ENCODE results near the gene PIGZ. TPM values are rescaled to one million over a fixed set of nuclear protein-coding genes. Genes with fewer than 3 reads are reported as not detected.
"Not testable (repeated sequence)": the region's sequence is repeated elsewhere in the genome, so short reads cannot be mapped to it uniquely, and the experiment has no call there.

Gene PIGZ
- total RNA-seq, 2 experiments from 2014 or later, result 0.65 to 0.71 TPM

DNA sequence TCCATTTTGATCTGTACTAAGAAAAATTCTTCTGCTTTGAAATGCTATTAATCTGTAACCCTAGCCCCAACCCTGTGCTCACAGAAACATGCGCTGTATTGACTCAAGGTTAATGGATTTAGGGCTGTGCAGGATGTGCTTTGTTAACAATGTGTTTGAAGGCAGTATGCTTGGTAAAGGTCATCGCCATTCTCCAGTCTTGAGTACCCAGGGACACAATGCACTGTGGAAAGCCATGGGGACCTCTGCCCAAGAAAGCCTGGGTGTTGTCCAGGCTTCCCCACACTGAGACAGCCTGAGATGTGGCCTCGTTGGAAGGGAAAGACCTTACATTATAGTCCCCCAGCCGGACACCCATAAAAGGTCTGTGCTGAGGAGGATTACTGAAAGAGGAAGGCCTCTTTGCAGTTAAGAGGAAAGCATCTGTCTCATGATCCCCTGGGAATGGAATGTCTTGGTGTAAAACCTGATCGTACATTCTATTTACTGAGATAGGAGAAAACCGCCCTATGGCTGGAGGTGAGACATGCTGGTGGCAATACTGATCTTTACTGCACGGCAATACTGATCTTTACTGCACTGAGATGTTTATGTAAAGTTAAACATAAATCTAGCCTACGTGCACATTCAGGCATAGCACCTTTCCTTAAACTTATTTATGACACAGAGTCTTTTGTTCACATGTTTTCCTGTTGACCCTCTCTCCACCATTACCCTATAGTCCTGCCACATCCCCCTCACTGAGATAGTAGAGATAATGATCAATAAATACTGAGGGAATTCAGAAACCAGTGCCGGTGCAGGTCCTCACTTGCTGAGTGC is 6.3 kb downstream of the PIGZ start:
- no peaks in the 10 kb centered on the region for H3K36me3 Mint-ChIP-seq
- no peak overlapping the region for H3K4me3 Mint-ChIP-seq
- H3K27ac Mint-ChIP-seq, result no peak overlapping the region
- POLR2A ChIA-PET, result no interaction called here
- CTCF ChIA-PET, result no interaction called here
- H3K27me3 Mint-ChIP-seq, result no peaks in the 10 kb centered on the region
- intact Hi-C loops (cut with micrococcal nuclease), result no loop called here
- no peak for DNase-seq
- peaks cover 6% of the 10 kb centered on the region for H3K9me3 Mint-ChIP-seq
- H3K4me1 Mint-ChIP-seq (ENCODE audit: low read depth), result no peaks in the 10 kb centered on the region

DNA sequence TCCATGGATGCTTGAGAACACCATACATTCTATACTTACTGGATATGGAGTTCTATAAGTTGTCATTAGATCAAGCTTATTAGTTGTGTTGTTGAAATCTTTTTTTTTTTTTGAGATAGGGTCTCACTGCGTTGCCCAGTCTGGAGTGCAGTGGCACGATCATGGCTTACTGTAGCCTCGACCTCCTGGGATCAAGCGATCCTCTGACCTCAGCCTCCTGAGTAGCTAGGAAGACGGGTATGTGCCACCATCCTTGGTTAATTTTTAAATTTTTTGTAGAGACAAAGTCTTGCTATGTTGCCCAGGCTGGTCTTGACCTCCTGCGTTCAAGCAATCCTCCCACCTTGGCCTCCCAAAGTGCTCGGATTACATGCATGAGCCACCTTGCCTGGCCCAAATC is 13.8 kb downstream of the PIGZ start:
- intact Hi-C loops (cut with micrococcal nuclease), result no loop called here
- no peak overlapping the region for H3K4me3 Mint-ChIP-seq
- no peaks in the 10 kb centered on the region for H3K36me3 Mint-ChIP-seq
- no peak overlapping the region for H3K27ac Mint-ChIP-seq
- H3K27me3 Mint-ChIP-seq, result no peaks in the 10 kb centered on the region
- H3K9me3 Mint-ChIP-seq, result no peaks in the 10 kb centered on the region
- DNase-seq, result no peak
- POLR2A ChIA-PET, result no interaction called here
- CTCF ChIA-PET, result interaction anchor here (1.0 kb wide), 2 partner anchors 12 to 117 kb away, joined by 3 read pairs; partner anchors contain the start of gene NCBP2
- H3K4me1 Mint-ChIP-seq (ENCODE audit: low read depth), result no peaks in the 10 kb centered on the region

DNA sequence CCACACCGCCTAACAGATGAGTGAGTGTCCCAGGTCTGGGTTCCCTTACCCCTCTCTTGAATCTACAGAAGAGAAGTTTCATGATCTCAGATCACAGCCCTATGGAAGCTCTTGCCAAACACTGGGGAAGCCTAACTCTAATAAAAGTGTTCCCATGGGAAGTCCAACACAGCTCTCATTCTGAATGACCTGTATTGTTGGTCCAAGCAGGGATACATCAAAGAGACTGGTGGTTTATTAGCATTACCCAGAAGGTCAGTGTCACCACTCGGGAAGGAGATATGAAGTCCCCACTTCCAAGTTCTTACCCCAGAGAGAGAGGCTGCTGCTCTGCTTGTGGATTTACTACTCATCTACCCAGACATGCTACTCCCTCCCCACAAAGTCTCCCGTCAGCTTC is 17.3 kb downstream of the PIGZ start:
- ChIA-PET CTCF (interaction anchor here (0.6 to 1.5 kb wide), 3 partner anchors 9 to 42 kb away, joined by 3 read pairs; partner anchors contain the start of gene NCBP2), POLR2A (no interaction called here)
- intact Hi-C loops (cut with micrococcal nuclease), result no loop called here

DNA sequence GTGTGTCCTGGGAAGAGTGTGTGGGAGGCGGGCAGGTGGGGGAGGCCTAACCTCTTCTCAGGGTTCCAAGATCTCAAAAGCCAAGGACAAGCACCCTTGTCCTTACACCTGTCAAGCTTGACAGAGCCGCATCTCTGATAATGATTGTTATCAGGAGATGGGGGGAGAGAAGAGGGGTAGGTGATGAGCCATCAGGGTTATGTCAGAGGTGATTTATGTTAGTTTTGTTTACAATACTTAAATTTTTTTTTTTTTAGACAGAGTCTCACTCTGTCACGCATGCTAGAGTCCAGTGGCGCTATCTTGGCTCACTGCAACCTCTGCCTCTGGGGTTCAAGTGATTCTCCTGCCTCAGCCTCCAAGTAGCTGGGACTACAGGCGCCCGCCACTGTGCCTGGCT is 18.9 kb downstream of the PIGZ start:
- H3K27ac Mint-ChIP-seq, result no peak overlapping the region
- no peaks in the 10 kb centered on the region for H3K9me3 Mint-ChIP-seq
- no peaks in the 10 kb centered on the region for H3K27me3 Mint-ChIP-seq
- intact Hi-C loops (cut with micrococcal nuclease), result loop anchor here (10.0 kb wide), 3 partner anchors 345 to 1045 kb away; partner anchors contain the start of gene TNK2
- ChIA-PET POLR2A (no interaction called here), CTCF (no interaction called here)
- no peak for DNase-seq
- peaks cover 3% of the 10 kb centered on the region for H3K36me3 Mint-ChIP-seq
- H3K4me3 Mint-ChIP-seq, result no peak overlapping the region
- H3K4me1 Mint-ChIP-seq (ENCODE audit: low read depth), result peaks cover 3% of the 10 kb centered on the region

More for the DNA sequence above, 17.3 kb downstream of the PIGZ start:
- Mint-ChIP-seq H3K36me3 (no peaks in the 10 kb centered on the region), H3K27me3 (no peaks in the 10 kb centered on the region), H3K9me3 (no peaks in the 10 kb centered on the region), H3K4me3 (no peak overlapping the region), H3K4me1 (ENCODE audit: low read depth) (no peaks in the 10 kb centered on the region), H3K27ac (no peak overlapping the region)
- DNase-seq, result no peak

DNA sequence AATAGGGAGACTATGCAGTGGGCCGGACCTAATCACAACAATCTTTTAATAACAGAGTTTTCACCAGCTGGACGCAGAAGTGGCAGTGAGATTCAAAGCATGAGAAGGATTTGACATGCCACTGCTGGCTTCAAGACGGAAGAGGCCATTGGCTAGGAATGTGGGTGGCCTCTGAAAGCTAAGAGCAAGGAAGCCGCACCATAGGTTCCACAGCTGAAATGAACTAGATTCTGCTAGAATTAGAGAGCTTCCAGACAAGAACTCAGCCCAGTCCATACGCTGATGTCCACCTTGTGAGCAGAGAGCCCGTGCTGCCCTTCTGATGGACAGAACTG is 19.4 kb downstream of the PIGZ start:
- peaks cover 3% of the 10 kb centered on the region for H3K36me3 Mint-ChIP-seq
- no peak for DNase-seq
- intact Hi-C loops (cut with micrococcal nuclease), result loop anchor here (10.0 kb wide), 3 partner anchors 344 to 1044 kb away; partner anchors contain the start of gene TNK2
- H3K27me3 Mint-ChIP-seq, result no peaks in the 10 kb centered on the region
- no peaks in the 10 kb centered on the region for H3K9me3 Mint-ChIP-seq
- peaks cover 8% of the 10 kb centered on the region for H3K4me1 Mint-ChIP-seq (ENCODE audit: low read depth)
- CTCF ChIA-PET, result no interaction called here
- no peak overlapping the region for H3K27ac Mint-ChIP-seq
- H3K4me3 Mint-ChIP-seq, result no peak overlapping the region
- POLR2A ChIA-PET, result no interaction called here

DNA sequence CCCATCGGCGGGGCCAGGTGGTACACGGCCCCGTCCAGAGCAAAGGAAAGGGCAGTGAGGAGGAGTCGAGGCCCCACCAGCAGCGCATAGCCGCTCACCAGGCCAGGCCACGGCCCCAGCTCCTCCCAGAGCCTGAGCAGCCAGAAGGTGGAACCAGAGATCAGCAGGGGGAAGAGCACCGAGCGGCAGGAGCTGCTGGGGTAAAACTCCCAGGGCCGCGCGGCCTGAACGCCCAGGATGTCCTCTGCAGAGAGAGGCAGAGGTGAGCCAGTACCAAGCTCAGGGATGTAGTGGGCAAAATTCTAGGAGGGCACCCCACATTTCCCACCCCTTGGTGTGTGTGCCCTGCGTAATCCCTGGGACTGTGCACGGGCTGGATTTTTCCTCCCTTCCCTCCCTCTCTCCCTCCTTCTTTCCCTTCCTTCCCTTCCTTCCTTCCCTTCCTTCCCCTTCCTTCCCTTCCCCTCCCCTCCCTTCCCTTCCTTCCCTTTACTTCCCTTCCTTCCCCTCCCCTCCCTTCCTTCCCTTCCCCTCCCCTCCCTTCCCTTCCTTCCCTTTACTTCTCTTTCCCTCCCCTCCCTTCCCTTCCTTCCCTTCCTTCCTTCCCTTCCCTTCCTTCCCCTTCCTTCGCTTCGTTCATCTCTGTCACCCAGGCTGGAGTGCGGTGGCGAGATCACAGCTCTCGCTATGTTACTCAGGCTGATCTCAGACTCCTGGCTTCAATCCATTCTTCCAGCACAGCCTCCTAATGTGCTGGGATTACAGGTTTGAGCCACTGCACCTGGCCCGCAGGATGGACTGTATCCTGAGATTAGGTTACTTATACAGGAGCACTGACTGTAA is 20.0 kb downstream of the PIGZ start:
- POLR2A ChIA-PET, result interaction anchor here (2.1 kb wide), 1 partner anchor 20 kb away, joined by 5 read pairs; the partner anchor contains the start of gene PIGZ

DNA sequence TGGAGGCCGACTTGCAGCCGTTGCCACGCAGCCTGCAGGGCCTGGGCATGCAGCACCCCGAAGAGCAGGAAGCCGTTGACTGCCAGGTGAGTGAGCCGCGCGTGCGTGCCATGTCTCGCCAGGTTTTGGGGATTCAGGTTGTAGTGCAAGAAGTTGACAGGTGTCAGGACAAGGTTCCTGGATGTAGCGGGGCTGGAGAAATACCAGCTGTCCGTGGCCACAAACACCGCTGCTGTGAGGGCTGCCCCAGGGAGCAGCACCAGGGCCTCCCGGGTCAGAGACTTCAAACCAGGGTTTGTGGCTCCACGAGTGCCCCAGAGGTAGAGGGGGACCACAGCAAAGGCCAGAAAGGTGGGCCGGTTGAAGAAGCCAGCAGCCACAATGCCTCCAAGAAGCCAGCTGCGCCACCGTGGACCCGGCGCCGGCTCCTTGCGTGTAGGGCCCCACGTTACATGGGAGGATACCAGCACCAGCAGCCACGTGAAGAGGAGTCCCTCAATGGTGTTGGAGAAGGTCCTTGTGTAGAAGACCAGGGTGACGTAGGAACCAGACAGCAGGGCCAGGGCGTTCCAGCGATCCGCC is 20.7 kb downstream of the PIGZ start:
- Mint-ChIP-seq H3K36me3 (peaks cover 8% of the 10 kb centered on the region), H3K4me3 (no peak overlapping the region), H3K9me3 (no peaks in the 10 kb centered on the region), H3K4me1 (ENCODE audit: low read depth) (peaks cover 20% of the 10 kb centered on the region), H3K27me3 (no peaks in the 10 kb centered on the region), H3K27ac (no peak overlapping the region)
- POLR2A ChIA-PET, result interaction anchor here (2.1 kb wide), 1 partner anchor 21 kb away, joined by 5 read pairs; the partner anchor contains the start of gene PIGZ
- intact Hi-C loops (cut with micrococcal nuclease), result loop anchor here (10.0 kb wide), 3 partner anchors 343 to 1043 kb away; partner anchors contain the start of gene TNK2
- CTCF ChIA-PET, result no interaction called here
- DNase-seq, result no peak

More for the DNA sequence above, 20.0 kb downstream of the PIGZ start:
- Mint-ChIP-seq H3K4me3 (no peak overlapping the region), H3K36me3 (peaks cover 3% of the 10 kb centered on the region), H3K27ac (no peak overlapping the region), H3K4me1 (ENCODE audit: low read depth) (peaks cover 13% of the 10 kb centered on the region), H3K9me3 (no peaks in the 10 kb centered on the region), H3K27me3 (no peaks in the 10 kb centered on the region)
- no peak for DNase-seq
- CTCF ChIA-PET, result no interaction called here
- intact Hi-C loops (cut with micrococcal nuclease), result loop anchor here (10.0 kb wide), 3 partner anchors 344 to 1044 kb away; partner anchors contain the start of gene TNK2

DNA sequence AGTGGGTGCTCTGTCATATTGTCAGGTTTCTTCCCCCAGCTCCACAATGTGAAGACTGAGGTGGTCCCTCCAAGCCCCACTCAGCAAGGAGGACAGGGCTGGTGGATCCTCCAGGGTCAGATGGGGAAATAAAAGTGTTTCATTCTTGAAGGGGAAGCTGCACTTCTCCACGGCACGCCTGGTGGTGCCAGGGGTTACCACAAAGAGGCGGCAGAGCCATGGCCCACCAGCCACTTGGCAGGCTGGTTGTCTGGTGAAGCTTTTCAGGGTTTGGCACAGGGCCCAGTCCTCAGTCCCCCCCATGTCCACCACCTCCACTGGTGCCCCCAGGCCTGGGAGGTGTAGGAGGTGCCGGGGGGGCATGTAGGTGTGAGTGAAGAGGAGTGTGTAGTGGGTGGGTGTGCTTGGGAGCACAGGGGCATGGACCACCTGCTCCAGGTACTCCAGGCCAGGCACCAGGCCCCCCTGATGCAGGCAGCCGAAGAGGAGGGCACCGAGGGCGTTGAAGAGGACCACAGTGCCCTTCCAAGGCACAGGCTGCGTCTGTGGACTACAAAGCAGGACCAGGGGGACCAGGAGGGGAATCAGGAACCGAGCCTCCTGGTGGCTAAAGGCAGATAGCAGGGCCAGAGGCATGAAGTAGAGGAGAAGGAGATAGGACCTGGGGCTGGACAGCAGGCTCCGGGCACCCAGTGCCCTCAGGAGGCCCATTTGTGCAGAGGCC is 21.3 kb downstream of the PIGZ start:
- DNase-seq, result no peak
- Mint-ChIP-seq H3K27ac (no peak overlapping the region), H3K9me3 (no peaks in the 10 kb centered on the region), H3K36me3 (peaks cover 11% of the 10 kb centered on the region), H3K4me1 (ENCODE audit: low read depth) (peaks cover 20% of the 10 kb centered on the region), H3K27me3 (peaks cover 1% of the 10 kb centered on the region), H3K4me3 (no peak overlapping the region)
- intact Hi-C loops (cut with micrococcal nuclease), result loop anchor here (10.0 kb wide), 3 partner anchors 342 to 1042 kb away; partner anchors contain the start of gene TNK2
- POLR2A ChIA-PET, result interaction anchor here (2.1 kb wide), 1 partner anchor 21 kb away, joined by 5 read pairs; the partner anchor contains the start of gene PIGZ
- CTCF ChIA-PET, result no interaction called here

DNA sequence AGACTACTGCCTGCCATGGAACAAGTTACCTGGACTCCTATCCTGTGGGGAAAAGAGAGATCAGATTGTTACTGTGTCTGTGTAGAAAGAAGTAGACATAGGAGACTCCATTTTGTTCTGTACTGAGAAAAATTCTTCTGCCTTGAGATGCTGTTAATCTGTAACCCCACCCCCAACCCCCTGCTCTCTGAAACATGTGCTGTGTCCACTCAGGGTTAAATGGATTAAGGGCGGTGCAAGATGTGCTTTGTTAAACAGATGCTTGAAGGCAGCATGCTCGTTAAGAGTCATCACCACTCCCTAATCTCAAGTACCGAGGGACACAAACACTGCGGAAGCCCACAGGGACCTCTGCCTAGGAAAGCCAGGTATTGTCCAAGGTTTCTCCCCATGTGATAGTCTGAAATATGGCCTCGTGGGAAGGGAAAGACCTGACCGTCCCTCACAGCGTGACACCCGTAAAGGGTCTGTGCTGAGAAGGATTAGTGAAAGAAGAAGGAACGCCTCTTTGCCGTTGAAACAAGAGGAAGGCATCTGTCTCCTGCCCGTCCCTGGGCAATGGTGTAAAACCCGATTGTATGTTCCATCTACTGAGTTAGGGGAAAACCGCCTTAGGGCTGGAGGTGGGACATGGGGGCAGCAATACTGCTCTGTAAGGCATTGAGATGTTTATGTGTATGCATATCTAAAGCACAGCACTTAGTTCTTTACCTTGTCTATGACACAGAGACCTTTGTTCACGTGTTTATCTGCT is 24.4 kb downstream of the PIGZ start:
- Mint-ChIP-seq H3K4me3 (peak overlapping the region; percentile 98), H3K4me1 (ENCODE audit: low read depth) (peaks cover 38% of the 10 kb centered on the region), H3K27ac (peak overlapping the region; percentile 68), H3K36me3 (peaks cover 19% of the 10 kb centered on the region)
- intact Hi-C loops (cut with micrococcal nuclease), result loop anchor here (5.0 to 10.0 kb wide), 5 partner anchors 57 to 1039 kb away; partner anchors contain the start of genes DLG1 and TNK2
- H3K9me3 Mint-ChIP-seq, CTCF ChIA-PET, H3K27me3 Mint-ChIP-seq, POLR2A ChIA-PET, DNase-seq: not testable (repeated sequence)

DNA sequence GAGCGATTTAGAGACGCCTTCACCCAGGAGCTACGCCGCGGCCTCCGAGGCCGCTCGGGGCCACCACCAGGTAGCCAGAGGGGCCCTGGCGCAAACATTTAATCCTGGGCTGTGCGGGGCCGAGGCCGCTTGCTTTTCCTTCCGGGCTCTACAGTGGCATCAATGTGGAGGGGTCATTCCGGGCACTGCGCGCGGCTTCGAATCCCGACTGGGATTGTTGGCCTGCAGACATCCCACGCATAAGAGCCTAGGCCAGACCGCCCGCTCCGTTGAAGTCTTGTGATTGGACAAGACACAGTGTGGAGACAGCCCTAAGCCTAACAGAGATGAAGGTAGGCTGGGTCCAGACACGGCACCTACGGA is 25.7 kb downstream of the PIGZ start:
- peaks cover 2% of the 10 kb centered on the region for H3K27me3 Mint-ChIP-seq
- peak overlapping the region; percentile 98 for H3K4me3 Mint-ChIP-seq
- peaks cover 38% of the 10 kb centered on the region for H3K4me1 Mint-ChIP-seq (ENCODE audit: low read depth)
- intact Hi-C loops (cut with micrococcal nuclease), result loop anchor here (1.0 to 10.0 kb wide), 10 partner anchors 26 to 1038 kb away; partner anchors contain the start of genes CEP19, DLG1, PIGX and PIGZ
- peaks cover 28% of the 10 kb centered on the region for H3K36me3 Mint-ChIP-seq
- ChIA-PET POLR2A (interaction anchor here (0.6 to 3.1 kb wide), 10 partner anchors 9 to 302 kb away, joined by 3 to 36 read pairs (median 6); partner anchors contain the start of genes PAK2, PIGZ and SENP5), CTCF (interaction anchor here (1.0 to 2.5 kb wide), 10 partner anchors 12 to 334 kb away, joined by 3 to 22 read pairs (median 4); partner anchors contain the start of genes PAK2 and SENP5)
- DNase-seq, result peak; percentile 51
- peak overlapping the region; percentile 85 for H3K27ac Mint-ChIP-seq
- H3K9me3 Mint-ChIP-seq, result no peaks in the 10 kb centered on the region
